8988T (cell line): ENCODE results near the gene TALDO1.
"Not testable (repeated sequence)": the region's sequence is repeated elsewhere in the genome, so short reads cannot be mapped to it uniquely, and the experiment has no call there.

Experiments used
- DNase-seq: peaks from one replicate; pipeline ENCODE4 v3.0.0; 2011

The TALDO1 gene

GRCh38 chr11:737899-738298 lies 9.4 kb upstream of the TALDO1 start:
- DNase-seq, result not testable (repeated sequence)

DNA sequence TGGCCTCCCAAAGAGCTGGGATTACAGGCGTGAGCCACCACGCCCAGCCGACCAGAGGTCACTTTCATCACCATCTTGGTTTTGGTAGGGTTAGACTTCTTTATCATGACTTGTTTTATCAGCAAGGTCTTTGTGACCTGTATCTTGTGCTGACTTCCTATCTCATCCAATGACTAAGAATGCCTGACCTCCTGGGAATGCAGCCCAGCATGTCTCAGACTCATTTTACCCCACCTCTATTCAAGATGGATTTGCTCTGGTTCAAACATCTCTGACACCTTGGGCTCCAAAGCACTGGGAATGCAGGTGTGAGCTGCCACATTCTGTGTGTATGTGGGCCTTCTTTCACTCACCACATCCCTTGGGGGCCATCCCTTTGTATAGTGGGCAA lies 5.1 kb upstream of the TALDO1 start:
- no peak for DNase-seq

GRCh38 chr11:742571-743201 lies 4.6 kb upstream of the TALDO1 start:
- DNase-seq, result no peak

GRCh38 chr11:745428-745827 lies 1.8 kb upstream of the TALDO1 start:
- no peak for DNase-seq

GRCh38 chr11:746289-747157 lies 741 bp upstream of the TALDO1 start:
- DNase-seq, result no peak

GRCh38 chr11:748007-748359 lies 719 bp downstream of the TALDO1 start:
- no peak for DNase-seq

DNA sequence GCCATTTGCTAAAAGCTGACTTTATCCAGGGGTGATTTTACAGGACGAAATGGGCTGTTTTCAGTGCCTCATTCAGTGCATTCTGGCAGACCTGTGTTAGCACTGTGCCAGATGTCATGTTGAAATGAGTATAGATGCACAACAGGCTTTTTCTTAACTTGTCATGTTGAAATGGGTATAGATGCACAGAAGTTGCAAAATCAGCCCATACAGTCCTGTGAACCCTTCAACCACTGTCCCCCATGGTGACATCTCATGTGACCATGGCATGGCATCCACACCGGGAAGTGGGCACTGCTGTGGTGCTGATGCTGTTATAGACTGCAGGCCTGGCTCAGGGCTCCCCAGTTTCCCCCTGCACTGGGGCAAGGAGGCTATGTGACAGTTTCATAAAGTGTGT lies 2.5 kb downstream of the TALDO1 start:
- no peak for DNase-seq

DNA sequence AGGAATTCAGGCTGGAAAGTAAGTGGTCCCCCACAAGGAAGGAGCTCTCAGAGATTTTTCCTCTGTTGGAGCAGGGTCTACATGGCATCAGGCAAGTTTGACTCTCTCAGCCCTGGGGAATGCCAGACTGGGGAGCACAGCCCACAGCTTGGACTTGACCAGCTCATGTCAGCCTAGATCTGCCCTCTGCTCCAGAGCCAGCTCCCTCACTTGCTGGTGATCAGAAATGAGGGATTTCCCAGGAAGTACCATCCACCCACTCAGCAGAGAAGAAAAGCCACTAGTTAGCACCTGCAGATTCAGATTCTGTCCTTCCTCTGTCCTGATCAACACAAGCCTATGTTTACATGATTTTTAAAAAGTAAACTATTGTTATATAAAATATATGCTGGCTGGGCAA lies 13.0 kb downstream of the TALDO1 start:
- DNase-seq, result no peak

GRCh38 chr11:761526-762108 lies 14.4 kb downstream of the TALDO1 start:
- no peak for DNase-seq

GRCh38 chr11:762421-763072 lies 15.3 kb downstream of the TALDO1 start:
- peak; percentile 93 for DNase-seq

- no peak for DNase-seq
Measured at GRCh38 chr11:763073-763463, 15.8 kb downstream of the TALDO1 start.

- DNase-seq, result peak; percentile 36
Measured at GRCh38 chr11:763549-764321, 16.5 kb downstream of the TALDO1 start.

GRCh38 chr11:764322-765024 lies 17.2 kb downstream of the TALDO1 start:
- DNase-seq, result no peak

- DNase-seq, result peak; percentile 86
Measured at GRCh38 chr11:765025-765801, 17.9 kb downstream of the TALDO1 start.

DNA sequence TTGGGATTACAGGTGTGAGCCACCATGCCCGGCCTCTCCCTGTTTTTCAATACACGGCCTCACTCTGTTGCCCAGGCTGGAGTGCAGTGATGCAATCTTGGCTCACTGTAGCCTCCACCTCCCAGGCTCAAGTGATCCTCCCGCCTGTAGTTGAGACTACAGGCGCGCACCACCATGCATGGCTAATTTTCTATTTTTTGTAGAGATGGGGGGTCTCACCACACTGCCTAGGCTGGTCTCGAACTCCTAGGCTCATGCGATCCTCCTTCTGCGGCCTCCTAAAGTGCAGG lies 18.5 kb downstream of the TALDO1 start:
- DNase-seq, result no peak

DNA sequence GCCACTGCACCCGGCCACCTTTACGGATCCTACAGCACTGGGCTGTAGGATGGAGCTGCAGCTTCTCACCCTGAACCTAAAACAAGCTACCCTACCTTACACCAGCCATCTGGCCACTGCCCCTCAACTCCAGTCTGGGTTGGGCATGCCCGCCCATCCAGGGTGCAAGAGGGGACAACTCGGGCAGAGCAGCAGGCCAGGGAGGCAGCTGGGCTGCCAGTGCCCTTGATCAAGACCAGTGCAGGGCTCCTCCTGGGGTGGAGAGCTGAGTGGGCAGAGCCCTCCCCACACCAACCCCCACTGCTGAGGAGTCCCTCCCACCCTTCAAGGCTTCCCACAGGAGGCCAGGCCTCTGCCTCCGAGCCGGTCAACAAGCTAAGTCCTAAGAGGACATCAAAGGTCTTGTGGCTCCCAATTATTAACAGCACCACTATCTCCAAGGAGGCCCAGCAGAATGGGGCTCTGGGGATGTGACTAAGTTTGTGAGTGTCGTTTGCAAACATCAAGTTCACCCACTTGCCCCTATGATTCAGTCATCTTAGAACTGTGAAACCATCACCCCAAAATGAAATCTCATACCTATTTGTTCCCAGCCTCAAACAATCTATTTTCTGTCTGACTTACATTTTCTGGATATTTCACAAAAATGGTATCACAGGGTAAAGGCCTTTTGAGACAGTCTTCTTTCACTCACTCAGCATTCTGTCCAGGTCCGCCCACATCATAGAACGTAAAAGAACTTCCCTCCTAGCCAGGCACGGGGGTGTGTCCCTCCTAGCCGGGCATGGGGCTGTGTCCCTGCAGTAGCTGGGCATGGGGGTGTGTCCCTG lies 19.1 kb downstream of the TALDO1 start:
- peak; percentile 38 for DNase-seq

GRCh38 chr11:766936-767210 lies 19.6 kb downstream of the TALDO1 start:
- DNase-seq, result no peak

DNA sequence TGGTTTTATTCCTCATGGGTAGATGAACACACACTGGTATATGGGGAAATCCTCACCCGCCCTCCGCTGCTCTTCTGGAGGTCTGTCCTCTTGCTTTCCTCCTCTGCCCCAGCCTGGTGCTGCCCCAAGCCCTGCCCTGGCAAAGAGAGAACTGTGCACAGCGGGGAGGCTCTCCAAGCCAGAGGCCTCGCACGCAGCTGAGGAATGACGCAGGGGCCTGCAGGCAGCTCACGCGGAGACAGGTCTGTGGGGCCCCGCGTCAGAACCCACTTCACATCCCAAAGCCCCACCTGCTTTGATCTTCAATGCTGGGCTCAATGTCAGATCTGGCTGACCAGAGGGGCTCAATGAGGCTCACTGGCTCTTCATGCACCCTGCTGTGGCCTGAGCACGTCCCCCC lies 20.0 kb downstream of the TALDO1 start:
- DNase-seq, result no peak

DNA sequence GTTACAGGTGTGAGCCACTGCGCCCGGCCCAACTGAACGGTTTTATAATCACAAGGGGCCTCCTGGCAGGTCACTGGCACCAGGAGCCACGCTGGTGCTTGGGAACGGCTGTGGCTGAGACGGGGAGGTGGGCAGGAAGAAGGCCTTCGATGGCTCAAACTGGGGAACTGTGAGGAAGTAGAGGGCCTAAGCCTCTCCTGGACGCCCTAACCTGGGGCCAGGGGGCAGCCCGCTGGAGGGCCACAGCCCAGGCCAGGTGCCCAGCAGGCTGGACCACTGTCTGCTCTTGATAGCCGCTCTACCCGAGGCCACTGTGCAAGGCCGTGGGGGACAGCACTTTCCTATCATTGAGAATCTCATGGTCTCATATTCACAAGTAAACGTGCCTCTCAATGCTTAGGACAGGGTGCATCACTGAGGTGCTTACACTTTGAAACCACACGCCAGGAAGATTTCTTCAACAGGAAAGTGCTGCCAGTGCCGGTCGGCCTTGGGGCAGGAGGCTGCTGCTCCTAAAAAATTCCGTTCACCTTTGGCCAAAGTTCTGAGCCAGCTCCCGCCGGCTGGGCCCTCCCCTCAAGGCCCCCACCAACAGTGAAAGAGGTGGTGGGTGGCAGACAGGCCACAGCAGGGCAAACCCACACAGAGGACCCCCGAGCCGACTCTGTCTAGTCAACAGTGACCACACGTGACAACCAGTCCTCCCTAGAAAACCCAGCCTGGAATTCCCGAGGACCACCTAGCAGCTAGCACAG lies 22.8 kb downstream of the TALDO1 start:
- no peak for DNase-seq
